IPS-NIHi7 (cell line): Measurements from ENCODE around the gene S100A10.

Source experiments
- DNase-seq: peaks from one replicate; pipeline ENCODE4 v3.0.0; 2012; ENCODE audit warnings: mixed read lengths; ENCODE audit errors: extremely low spot score

Gene S100A10

DNA sequence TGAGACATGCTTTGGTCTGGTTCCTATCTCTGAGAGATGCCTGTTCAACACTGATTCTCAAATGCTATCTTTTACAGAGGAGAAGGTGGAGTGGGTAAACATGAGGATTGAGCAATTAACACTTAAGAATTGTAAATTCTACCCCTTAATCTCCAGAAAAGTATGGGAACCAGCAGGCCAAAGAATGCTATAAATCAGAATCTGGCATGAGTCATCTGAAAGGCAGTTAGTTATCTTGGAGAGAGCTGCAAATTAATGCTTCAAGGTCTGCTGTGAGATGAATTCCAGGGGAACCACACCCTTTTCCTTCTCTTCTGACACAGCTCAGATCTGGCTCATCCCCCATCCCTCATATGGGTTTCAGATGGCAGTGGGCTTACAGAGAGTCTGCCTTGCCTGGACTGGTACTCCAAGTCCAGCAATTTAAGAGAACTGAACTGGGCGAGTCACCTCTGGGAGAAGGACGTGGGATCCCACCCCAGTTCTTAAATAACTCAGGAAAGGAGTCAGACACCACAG is 5.2 kb downstream of the S100A10 start:
- DNase-seq: no peak

- no peak for DNase-seq
These were observed 7.0 kb downstream of the S100A10 start for GRCh38 chr1:151986501-151987190.

DNA sequence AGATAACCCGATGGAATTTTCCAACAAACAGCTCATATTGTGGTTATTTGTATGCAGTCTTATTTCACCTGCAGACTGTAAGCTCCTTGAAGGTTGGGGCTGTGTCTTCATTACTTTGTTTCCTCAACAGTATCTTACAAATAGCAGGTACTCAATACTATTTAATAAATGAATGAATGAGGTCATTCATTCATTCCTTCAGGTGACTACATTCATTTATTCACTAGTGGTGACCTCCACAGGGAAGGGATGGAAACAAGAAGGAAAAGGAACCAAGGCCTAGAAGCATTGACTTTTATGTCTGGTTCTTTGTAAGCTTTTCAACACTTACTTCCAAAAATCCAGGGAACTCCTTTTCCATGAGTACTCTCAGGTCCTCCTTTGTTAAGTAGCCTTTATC is 7.9 kb downstream of the S100A10 start:
- DNase-seq: no peak

DNA sequence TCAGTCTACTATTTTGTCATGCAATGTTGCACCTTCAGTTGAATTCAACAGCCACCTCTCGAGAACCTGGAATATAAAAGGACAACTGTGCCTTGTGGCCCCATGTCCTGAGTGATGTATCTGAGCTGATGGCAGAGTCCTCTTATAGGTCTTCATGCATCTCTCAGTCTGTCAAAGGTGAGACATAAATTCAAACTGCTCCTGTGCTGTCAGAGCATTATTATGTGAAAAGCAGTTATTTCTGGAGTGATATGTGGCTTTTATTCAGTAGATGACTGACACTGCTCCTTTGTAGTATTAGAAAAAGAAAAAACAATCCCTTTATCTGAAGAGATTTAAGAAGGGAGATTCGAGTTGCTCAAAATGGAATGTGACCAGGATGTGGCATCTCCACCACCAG is 8.4 kb downstream of the S100A10 start:
- no peak for DNase-seq

DNA sequence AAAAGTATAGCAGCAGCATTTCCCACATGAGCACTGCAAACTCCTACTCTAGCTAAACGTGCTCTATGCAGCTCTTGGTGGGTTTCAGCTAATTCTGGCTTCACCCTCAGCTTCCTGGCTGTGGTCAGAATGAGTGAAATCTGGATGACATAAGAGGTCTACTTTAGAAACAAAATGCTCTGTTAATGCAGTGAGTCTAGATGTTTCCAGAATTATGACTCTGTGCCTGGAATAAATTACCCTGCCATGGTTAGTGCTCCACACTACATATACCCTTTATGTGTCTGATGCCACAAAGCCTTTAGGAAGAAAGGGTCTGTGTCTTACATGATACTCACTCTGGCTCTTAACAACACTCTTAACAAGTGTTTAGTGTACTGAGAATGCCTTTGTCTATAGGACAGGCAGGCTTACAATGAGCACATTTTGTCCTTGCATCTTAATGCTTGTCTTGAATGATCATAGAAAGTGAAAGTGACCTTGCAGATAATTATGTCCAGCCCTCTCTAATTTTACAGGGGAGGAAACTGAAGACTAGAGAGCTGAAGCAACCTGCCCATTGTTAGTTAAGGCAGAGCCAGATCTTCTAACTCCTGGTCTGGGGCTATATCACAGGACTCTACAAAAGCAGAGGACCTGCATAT is 9.2 kb downstream of the S100A10 start:
- DNase-seq: no peak

DNA sequence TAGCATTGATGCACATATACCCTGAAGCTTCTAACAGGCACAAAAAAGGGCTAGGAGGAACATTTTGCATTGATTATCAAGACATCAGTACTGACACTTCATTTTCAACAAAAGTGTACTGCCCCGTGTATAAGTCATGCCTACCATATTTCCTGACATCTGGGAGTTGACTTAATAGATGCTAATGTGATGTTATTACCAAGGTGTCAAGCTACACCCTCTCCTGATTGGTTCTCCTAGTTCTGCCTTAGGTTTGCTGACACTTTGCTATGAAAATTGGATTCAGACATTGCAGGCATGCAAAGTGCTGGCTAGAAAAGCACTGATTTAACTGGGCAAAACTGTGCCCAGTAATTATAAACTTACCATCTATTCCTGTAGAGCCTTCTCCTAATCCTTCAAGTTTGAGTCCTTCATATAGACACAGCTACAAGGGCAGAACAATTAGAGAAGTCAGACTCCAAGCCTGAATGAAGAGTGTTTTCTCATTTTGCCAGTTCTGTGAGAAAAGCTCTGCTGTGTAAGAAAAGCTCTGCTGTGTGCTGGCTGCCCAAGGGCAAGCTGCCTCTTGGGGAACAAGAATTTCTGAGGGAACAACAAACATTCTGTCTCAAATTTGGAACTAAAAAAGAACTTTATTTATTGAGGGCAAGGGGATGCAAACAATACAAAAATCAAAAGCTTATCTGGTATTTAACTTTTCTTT is 11.2 kb downstream of the S100A10 start:
- DNase-seq: no peak

DNA sequence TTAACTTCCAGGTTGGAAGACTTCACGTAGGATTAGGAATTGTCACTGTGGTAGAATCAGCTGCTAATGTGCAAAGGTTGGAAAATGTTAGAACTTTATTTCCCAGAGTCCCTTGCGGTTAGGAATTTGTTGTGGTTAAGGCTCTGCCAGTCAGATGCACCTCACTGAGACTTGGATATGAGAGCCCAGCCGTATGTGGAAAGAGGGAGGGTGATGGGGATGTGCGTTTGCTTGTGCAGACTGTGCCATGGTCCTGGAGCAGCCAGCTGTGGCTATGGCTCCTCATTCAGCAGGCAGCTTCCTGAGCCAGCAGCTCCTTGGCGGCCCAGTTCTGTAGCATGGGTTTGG is 12.5 kb downstream of the S100A10 start:
- no peak for DNase-seq

DNA sequence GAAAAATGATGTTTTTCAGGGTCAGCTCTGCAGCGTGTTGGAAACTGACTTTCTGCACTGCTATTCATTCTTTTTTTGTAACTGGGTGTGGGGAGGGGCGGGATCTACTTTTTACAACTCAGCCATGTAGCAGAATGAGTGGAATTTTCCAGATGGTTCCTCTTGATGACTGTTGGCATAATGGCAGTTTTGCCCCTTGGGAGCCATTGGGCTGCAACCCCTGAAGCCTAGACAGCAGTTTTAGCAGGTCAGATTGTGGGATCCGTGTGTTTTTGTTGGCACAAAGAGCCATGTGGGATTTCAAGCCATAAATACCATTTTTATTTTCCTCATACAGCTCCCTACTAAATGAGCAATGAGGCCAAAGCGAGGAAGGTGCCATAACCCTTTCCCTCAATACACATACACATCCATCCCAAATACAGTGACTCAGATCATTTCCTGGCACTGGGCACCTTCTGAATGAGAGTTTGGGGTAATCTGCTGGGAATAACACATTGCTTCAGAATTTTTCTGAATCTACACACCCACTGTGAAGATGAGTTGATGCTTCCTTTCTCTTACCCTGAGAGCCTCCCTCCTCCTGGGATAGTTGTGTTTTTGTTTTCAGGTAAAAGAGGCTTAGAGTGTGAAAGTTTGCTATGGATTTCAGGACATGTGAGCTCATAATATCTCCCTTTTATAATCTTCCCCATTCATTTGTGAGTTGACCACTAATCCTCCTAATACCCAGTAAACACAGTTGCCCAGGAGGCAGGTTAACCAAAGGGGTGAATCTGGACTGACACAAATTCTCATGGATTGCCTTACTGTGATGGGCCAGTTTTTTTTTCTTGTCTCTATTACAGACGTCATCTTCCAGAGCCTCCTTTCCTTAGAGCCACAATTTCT is 13.1 kb downstream of the S100A10 start:
- DNase-seq: no peak

GRCh38 chr1:151978922-151979321 is 14.7 kb downstream of the S100A10 start:
- no peak for DNase-seq

DNA sequence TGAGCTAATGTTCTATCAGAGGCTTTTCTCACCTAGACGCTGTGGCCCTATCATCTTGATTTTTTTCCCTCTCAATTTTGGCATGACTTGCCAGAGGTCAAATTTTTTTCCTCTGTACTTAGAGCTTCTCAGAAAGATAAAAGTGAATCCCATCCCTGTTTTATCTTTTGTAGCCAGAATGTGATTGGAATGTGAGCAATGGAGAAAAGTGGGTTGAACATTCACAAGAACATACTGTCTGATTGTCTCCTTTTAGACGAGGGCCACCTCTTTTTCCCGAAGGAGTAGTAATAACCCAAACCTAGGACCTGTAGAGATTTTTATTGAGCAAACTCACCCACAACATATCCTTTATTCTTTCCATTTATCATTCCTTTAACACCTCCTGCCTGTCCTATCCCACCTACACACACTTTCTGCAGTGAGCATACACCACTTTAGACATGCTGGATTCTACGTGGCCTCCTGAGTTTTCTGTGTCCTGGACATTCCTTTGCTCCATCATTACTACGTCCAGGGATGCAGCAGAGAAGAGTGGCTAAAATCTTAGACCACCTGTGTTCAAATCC is 15.9 kb downstream of the S100A10 start:
- DNase-seq: no peak

GRCh38 chr1:151976858-151977257 is 16.8 kb downstream of the S100A10 start:
- DNase-seq: no peak

DNA sequence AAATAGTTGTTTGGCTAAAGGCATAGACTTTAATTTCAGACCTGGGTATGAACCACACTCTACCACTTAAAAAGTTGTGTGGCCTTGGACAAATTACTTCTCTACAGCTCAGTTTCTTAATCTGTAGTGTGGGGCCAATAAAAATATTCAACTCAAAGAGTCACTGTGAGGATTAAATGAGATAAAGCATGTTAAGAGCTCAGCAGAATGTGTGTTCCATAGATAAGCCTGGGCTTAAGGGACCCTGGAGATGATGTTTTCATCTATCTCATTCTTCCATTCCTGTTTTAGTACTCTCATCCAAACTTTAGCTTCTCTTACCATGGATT is 17.7 kb downstream of the S100A10 start:
- DNase-seq: no peak

- no peak for DNase-seq
These were observed 18.2 kb downstream of the S100A10 start for GRCh38 chr1:151975311-151976014.

DNA sequence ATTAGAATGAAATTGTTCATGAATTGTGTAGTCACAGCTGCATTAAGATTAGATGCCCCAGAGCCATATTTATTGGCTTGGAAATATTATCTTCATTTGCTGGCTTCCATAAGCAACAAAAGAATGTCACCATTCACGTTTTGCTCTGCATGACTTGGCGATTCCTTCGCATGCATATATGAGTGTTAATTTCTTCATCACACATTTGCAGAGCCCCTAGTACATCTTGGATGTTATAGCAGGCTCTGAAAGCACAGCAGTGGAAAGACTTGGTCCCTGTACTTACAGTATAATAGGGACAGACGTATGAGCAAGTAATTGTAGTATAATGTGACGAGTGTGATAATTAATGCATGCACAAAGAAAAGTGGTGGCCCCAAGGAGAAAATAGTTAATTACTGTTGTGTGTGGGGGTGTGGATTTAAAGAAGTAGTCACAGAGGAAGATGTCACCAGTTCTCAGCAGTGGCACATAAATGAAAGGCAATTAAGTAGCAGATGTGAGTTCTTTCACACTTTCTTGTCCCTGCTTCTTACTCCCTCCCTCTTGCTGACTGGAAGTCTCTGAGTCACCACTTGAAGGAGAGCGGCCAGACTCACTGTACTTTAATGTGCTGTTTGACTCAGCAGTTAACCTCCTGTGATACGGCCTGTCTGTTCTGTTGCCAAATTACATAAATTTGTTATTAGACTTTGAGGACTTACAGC is 21.0 kb downstream of the S100A10 start:
- DNase-seq: peak; percentile 58

- no peak for DNase-seq
These were observed 23.0 kb downstream of the S100A10 start for GRCh38 chr1:151970626-151971025.

DNA sequence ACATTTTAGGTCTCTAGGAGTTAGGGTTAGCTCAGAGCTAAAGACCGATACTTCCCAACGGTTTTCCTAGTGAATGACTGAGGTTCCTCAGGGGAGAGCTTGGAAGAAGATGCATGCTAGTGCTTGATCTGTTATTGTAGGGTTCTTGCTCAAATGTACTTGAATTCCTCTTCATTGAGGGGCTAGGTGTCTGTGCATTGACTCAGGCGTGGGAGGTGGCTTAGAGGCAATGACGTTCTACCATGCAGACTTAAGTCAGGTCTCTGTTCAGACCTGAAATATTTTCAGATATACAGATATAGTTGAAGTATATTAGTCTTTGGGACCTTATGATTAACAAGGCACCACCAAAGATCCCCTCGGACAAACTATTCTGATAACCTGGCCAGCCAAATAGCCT is 23.5 kb downstream of the S100A10 start:
- no peak for DNase-seq

- no peak for DNase-seq
These were observed 24.8 kb downstream of the S100A10 start for GRCh38 chr1:151968791-151969399.

GRCh38 chr1:151968058-151968457 is 25.6 kb downstream of the S100A10 start:
- DNase-seq: peak; percentile 56

- no peak for DNase-seq
These were observed 26.6 kb downstream of the S100A10 start for GRCh38 chr1:151967091-151967490.

DNA sequence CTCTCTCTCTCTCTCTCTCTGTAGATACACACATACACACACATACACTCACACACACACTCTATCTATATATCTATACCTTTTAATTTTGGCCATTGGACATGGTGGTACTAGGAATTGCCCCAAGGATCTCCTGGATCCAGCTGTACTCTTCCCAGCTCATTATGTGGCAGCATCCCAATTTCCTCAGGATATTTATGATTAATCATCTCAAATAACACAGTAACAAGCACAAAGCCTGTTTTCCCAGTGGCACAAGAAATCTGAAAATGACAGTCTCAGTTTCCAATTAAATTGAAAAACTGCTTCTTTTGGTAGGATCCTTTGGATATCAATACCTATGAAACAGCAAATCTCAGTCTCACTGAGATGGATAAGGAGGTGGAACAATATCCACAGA is 27.6 kb downstream of the S100A10 start:
- no peak for DNase-seq
